GM21515 (cell line): Measurements from ENCODE around the gene CFAP61.
A peak's percentile ranks its signal among the peaks of the same experiment; 100 is the strongest.
"Not testable (repeated sequence)": the region's sequence is repeated elsewhere in the genome, so short reads cannot be mapped to it uniquely, and the experiment has no call there.

Experiments
- ATAC-seq: cut with Tn5 transposase; IDR thresholded peaks from one replicate; pipeline ENCODE4 v1.9.1; 2021; ENCODE audit not compliant: unreplicated experiment

CFAP61 gene

GRCh38 chr20:20312562-20312961, 260.2 kb downstream of the CFAP61 start:
- ATAC-seq: no peak

- ATAC-seq: peak; percentile 81
Measured at GRCh38 chr20:20317195-20317594, 264.9 kb downstream of the CFAP61 start.

DNA sequence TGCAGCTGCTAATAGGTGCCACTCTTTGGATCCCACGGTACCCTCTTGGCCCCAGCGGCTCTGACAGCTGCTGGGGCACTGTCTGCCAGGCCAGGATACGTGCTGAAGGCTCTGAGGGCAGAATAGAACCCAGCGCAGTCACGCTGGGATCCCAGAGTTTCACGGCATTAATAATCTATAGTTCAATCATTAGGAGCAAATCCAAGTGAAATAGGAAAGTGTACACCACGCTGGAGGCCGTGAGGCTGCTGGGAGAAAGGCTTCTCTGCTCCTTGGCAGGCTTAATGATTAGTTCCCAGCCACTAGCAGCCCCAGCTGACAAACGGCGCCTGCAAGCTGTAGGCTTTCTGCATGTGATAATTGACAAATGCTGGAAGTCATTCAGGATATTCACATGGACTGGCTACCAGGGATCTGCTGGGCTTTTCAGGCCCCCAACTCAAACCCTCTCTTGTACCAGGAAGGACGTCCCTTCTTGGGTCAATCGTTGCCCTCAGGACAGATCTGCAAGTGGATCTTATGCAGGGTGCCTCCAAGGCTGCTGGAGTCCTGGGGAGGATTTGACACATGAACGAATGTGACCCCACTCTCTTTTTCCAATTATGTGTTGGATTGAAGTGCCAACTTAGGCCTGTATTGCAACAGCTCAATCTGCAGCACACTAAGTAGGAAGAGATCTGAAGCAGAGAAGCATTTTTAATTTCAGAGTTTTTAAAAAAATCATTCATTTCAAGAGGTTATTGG, 265.5 kb downstream of the CFAP61 start:
- ATAC-seq: peak; percentile 29

GRCh38 chr20:20318365-20319161, 266.2 kb downstream of the CFAP61 start:
- no peak for ATAC-seq

DNA sequence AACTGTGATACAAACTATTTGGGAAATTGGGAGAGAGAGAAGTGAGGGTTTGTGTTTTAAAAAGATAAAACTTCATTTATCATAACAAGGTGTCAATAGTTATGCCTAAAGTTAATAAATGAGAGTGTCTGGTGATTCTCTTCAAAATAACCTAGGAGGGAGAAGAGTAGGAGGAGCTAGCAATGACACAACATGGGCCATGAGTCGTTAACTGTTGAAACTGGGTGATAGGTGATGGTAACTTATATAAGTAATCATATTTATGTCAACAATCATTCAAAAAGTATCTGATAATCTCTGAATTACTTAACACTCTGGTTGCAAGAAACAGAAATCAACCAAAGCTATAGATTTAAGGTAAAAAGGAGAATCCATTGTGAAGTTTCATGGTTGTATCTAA, 268.8 kb downstream of the CFAP61 start:
- ATAC-seq: no peak

DNA sequence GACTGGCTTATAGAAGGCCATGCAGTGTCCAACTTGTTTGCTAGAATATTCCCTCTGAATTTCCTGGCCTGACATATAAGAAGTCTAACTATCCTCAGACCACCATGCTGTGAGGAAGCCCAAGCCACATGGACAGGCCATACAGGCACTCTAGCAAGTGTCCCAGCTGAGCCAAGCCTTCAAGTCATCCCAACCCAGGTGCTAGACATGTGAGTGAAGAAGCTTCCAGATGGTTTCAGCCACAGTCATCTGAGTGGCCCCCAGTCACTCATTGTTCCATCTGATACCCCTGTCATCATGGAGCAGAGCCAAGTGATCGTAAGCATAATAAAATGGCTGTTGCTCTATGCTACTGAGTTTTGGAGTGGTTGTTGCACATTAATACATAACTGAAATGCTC, 269.6 kb downstream of the CFAP61 start:
- no peak for ATAC-seq

DNA sequence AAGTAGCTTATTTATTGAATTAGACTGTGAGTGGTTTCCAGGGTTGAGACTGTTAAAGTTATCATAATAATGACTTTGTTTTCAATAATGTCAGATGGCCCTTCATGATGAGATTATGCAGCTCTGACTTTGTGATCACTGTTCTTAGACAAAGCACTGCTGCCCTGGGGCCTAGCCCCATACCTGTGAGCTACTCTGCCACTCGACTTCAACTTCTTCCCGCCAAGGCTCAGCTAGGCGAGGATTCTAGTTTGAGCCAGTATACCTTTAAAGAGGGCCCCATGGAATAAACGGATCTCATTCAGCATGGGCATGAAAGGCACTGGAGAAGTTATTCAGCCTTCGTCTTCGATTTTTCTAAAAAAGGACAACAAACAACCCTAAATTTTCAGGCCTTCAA, 270.6 kb downstream of the CFAP61 start:
- ATAC-seq: no peak

DNA sequence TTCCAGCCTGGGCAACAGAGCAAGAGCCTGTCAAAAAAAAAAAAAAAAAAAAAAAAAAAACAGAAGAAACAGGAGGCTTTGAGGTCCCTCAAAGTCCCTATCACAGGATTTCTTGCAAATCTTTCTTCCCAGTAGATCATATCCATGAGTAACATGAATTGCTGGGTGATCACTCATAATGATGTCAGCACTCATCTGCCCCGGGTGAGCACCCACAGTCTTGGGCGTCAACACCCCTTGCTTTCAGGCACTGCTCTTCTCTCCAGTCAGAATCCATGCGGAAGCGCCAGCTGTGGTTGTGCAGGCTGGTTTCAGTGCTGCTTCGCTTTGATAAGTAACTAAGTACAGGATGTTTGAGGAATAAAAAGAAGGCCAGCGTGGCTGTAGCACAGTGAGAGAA, 275.4 kb downstream of the CFAP61 start:
- ATAC-seq: no peak

DNA sequence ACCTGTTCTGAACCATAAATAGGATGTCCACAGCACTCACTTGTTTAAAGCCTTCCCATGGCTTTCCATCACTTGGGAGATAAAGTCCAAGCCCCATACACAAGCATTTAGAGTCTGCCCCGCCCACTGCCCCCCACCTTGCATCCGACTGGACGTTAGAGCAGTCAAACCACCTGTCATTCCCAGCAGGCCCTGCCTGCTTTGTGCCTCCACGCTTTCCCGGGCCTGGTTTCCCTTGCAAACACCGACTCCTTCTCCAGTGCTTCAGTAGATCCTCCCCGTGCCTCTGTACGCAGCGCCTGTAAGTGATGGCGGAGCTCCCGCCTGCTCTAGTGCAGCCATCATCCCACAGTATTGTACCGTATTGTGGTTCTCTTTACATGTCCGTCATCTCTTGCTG, 277.2 kb downstream of the CFAP61 start:
- ATAC-seq: no peak

- ATAC-seq: no peak
Measured at GRCh38 chr20:20331156-20331555, 278.8 kb downstream of the CFAP61 start.

- ATAC-seq: no peak
Measured at GRCh38 chr20:20331817-20332216, 279.5 kb downstream of the CFAP61 start.

- ATAC-seq: no peak
Measured at GRCh38 chr20:20333866-20334265, 281.5 kb downstream of the CFAP61 start.

DNA sequence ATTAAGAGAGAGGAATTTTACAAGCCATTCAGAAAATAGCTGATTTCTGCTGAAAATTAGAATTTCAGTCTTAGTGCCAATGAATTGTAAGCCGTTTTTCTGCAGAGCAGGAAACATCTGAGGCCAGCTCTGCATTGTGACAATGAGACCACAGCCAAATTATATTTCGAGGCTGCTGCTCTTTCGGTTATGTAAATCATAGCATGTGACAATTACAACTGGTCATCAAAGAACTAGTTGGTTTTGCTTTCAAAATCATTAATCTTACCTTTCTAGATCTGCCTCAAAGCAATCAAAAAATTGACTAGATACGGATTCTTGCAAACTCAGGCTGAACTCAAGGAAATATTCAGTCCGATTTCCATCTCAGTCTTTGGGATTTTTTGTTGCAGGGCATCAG, 282.2 kb downstream of the CFAP61 start:
- ATAC-seq: peak; percentile 91

DNA sequence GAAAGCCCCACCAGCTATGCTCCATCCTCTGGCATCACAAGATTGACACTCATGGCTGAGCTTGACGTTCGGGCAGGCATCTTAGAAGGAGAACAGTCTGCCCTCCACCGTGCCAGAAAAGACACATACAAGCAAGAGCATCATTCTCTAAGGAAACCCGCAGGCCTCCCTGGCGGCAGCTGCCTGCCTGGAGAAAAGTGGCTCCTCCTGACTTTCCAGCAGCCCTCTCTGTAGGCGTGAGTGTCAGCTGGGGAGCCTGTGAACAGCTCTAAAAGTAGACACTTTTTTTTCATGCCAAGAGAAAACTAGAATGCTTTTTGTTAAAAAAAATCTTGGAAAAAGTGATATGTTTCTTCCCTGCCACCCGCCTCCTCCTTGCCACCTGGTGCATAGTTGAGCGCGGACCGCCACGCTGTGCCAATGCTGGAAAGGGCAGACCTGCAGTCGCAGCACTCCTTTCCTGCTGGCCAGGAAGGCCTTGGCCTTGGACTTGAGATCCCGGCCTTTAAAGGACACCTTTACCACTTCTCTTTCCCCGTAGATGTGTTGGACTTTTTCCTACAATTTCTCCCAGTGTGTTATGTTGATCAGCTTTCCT, 285.9 kb downstream of the CFAP61 start:
- no peak for ATAC-seq

DNA sequence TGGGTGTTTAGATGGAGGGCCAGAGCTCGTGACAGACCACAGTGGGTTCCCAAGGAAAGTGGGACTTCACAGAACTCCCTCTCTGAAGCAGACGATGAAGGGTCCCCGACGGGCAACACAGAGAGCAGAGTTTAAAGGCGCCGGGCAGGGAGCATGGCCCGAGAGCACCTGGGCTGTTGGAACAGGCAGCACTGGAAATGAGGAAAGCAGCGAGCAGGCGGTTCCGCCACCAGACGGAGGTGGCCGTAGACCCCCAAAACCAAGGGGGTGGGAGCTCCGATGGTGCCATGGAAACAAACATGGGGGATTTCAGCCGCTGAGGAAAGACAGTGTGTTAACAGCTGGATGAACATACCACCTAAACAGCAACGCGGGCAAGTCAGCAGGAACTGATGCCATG, 288.1 kb downstream of the CFAP61 start:
- no peak for ATAC-seq

DNA sequence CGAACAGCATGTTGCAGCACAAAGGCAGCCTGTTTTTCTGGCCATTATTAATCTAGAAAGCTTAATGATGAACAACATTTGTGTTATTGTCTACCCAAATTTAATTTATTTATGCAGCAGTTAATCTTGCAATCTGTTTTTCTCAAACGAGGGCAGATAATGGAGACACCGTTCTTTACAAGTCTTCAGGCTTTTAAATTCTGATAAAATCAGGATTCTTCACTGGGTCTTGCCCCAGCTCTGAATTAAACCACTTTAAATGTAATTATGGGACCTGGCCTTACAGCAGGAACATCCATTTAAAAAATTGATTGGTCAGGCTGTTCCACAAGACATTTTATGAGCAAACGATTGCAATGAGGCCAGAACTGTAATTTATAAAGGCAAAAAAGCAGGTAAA, 289.0 kb downstream of the CFAP61 start:
- ATAC-seq: no peak

GRCh38 chr20:20342066-20342465, 289.7 kb downstream of the CFAP61 start:
- ATAC-seq: no peak

GRCh38 chr20:20343932-20344331, 291.6 kb downstream of the CFAP61 start:
- no peak for ATAC-seq

DNA sequence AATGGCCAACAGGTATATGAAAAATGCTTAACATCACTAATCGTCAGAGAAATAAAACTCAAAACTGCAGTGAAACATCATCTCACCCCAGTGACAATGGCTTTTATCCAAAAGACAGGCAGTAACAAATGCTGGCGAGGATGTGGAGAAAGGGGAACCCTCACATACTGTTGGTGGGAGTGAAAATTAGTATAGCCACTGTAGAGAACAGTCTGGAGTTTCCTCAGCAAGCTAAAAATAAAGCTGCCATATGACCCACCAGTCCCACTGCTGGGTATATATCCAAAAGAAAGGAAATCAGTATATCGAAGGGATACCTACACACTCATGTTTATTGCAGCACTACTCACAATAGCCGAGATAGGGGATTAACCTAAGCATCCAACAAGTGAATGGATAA, 292.1 kb downstream of the CFAP61 start:
- no peak for ATAC-seq

DNA sequence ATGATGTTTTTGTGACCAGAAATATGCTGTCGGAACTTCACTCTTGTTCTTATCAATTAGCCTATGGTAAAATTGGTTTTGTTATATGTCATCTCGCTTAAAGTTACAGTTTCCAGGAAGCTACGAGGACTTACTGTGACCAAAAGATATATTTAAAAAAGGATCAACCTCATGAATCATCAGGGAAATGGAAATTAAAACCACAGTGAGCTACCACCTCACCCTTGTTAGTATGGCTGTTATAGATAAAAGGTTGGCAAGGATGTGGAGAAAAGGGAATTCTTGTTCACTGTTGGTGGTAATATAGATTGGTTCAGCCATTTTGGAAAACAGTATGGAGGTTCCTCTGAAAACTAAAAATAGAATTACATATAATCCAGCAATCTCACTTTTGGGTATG, 301.2 kb downstream of the CFAP61 start:
- ATAC-seq: no peak

GRCh38 chr20:20355503-20355902, 303.2 kb downstream of the CFAP61 start:
- ATAC-seq: not testable (repeated sequence)

GRCh38 chr20:20358801-20359200, 306.5 kb downstream of the CFAP61 start:
- no peak for ATAC-seq
